ENCODE measurements around the gene MUCL3. TPM values are rescaled to one million over a fixed set of nuclear protein-coding genes. Genes with fewer than 3 reads are reported as not detected.

Gene MUCL3
- total RNA-seq, 1 donor from 2014 or later: not detected

DNA sequence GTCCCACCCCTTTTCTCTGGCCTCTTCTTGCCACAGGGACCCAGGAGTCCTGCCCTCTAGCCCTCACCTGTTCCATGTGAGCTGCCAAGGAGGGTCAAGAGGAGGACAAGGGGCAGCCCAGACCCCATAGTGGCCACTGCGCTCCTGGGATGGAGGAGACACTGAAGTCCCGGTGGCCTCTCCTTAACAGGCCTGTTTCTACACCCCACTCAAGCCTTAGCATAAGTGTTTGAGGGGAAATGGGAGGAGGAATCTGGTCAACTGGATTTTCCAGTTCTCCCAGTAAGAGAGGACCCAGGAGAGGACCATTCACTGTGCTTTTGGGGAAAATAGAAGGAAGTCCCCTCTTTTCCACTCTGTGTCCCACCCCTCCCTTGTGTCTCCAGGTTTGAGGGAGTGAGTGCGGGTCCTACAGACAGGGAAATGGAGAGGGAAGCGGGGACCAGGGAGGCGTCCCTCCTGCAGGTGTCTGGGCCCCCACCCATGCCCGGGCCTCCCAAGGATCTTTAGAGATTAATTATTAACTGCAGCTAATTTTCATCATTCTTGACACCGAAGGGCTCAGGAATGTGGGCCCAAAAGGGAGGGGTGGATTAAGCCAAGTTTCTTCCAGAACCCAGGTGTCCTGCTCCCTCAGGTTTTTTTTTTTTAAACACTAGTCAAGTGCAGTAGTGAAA, 8.7 kb upstream of the MUCL3 start, which contains the start of gene SFTA2:
Gene SFTA2, minus strand, starts transcription at position 202 of the 677 bp plus-strand sequence. Its CDS starts 74 bp downstream, at position 128.
- intact Hi-C loops (cut with micrococcal nuclease): no loop called here
- ATAC-seq: no peak
- DNase-seq: no peak

- intact Hi-C loops (cut with micrococcal nuclease): no loop called here
- ATAC-seq (no peak), DNase-seq (no peak)
Observed at GRCh38 chr6:30932665-30933365, 8.0 kb upstream of the MUCL3 start.

DNA sequence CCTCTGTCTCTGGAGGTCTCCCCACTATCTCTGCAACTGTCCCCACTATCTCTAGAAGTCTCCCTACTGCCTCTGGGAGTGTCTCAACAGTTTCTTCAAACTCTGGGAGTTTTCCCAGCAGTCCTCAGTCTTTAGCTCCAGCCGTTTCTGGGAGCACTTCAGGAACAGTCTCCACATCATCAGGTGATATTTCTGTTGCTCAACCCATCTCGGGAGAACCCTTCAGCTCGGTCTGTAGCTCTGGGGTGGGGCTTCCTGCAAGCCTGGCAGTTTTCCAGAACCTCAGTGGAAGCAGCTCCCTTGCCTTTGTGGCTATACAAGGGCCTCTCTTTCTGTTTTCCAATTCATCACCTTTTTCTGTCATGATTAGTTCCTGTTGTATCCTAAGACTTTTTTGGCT, 5.8 kb upstream of the MUCL3 start:
- ATAC-seq (no peak), DNase-seq (no peak)
- intact Hi-C loops (cut with micrococcal nuclease): no loop called here

DNA sequence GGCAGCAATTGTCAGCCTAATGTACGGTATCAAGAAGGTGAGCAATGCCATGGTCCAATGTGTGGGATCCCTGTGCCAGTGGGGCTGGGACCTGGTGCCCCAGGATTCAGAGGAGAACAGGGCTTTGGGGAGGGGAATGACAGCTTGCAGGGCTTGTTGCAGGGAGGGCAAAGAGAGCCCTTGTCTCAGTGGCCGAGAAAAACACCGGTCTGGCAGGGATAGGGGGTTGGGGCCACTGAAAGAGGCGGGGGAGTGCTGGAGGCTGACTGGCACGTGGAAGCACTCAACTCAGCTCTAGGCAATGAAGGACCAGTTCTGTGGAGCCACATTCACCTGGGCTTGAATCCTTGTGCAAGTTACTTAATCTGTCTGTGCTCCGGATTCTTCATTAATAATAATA, 3.5 kb upstream of the MUCL3 start:
- no peak for ATAC-seq
- DNase-seq: no peak
- intact Hi-C loops (cut with micrococcal nuclease): no loop called here

DNA sequence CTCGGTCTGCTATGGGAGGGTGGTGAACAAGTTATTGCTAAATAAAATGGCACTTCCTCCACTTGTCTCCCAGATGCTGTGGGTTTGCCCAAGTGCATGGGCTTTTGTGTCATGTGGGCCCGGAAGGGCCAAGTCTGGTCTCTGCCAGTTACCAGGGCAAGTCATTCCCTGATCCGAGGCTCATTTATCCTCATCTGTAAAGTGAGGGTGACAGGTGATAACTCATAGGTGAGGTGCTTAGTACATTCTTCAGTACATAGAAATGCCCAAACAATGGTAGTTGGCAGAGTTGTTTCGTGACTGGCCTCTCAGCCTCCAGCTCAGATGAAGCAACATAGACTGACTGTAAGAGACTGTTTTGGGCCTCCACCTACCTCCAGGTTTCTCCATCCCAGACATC, 2.0 kb upstream of the MUCL3 start:
- DNase-seq (no peak), ATAC-seq (no peak)
- intact Hi-C loops (cut with micrococcal nuclease): no loop called here

DNA sequence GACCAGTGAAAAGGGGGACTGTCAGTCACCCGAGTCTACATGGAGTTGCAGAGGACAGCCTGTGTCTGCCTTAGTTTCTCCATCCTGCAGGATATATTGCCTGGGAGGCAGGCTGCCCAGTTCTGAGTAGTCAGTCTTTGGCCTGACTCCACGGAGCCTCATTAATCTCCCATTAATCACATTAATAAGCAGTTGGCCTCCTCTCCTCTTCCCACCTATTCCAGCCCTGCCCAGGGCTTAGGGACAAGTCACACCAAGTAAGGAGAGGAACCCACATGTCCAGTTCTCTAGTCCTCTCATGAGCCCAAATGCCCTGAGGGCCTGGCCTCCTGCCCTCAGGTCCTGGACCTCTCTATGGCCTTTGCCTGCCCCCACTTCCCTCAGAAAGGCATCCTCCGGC, 1.3 kb upstream of the MUCL3 start:
- intact Hi-C loops (cut with micrococcal nuclease): no loop called here
- DNase-seq (no peak), ATAC-seq (no peak)

- peak; percentile 74 for DNase-seq
- ATAC-seq: peak; percentile 88
- intact Hi-C loops (cut with micrococcal nuclease): no loop called here
Observed at GRCh38 chr6:30942338-30943060, 1.7 kb downstream of the MUCL3 start.

DNA sequence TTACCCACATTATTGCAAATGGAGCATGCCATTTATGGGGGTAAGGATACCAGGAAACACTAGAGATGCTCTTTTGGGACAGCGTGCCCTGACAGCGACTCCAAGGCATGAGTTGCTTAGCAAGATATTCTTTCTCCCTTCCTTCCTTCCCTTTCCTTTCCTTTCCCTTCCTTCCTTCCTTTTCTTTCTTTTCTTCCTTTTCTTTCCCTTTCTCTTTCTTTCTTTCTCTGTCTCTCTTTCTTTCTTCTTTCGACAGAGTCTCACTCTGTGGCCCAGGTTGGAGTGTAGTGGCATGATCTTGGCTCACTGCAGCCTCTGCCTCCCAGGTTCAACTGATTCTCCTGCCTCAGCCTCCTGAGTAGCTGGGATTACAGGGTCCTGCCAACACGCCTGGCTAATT, 3.3 kb downstream of the MUCL3 start:
- DNase-seq: no peak
- no peak for ATAC-seq
- intact Hi-C loops (cut with micrococcal nuclease): no loop called here

DNA sequence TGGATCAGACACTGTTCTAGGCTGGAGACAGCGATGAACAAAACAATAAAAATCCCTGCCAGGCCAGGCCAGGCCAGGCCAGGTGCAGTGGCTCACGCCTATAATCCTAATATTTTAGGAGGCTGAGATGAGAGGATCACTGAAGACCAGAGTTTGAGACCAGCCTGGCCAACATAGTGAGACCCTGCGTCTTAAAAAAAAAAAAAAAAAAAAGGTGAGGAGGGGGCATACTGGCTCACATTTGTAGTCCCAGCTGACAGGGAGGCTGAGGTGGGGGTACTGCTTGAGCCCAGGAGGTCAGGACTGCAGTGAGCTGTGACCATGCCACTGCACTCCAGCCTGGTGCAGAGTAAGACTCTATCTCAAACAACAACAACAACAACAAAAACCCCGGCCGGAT, 4.5 kb downstream of the MUCL3 start:
- no peak for ATAC-seq
- intact Hi-C loops (cut with micrococcal nuclease): no loop called here
- no peak for DNase-seq

DNA sequence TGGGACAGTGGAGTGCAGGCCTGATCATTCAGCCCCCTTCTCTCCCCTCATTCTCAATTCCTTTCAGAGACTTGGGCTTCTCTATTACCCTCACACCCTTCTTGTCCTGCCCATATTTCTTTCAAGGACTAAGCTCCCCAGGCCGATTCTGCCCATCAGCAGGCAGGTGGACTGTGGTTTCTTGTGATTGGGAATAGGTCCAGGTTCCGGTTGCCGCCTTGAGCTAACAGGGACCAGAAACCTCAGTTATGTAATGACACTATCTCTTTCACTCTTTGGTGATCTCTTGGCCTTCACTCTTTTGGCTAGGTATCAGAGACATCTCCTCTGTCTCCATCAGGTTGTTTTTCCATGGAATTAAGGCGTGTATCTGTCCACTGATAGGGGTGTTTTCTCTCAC, 6.5 kb downstream of the MUCL3 start:
- DNase-seq (no peak), ATAC-seq (no peak)
- intact Hi-C loops (cut with micrococcal nuclease): no loop called here

DNA sequence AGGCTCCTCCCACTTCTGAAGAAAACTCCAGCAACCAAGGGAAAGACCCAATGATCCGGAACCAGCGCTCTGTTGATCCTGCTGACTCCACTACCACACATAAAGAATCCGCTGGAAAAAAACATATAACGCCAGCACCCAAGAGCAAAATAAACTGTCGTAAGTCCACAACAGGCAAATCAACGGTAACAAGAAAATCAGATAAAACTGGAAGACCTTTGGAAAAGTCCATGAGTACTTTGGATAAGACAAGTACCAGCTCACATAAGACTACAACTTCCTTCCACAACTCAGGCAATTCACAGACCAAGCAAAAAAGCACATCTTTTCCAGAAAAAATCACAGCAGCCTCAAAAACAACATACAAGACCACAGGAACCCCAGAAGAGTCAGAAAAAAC, 8.0 kb downstream of the MUCL3 start:
- intact Hi-C loops (cut with micrococcal nuclease): no loop called here
- DNase-seq: no peak
- ATAC-seq: no peak

DNA sequence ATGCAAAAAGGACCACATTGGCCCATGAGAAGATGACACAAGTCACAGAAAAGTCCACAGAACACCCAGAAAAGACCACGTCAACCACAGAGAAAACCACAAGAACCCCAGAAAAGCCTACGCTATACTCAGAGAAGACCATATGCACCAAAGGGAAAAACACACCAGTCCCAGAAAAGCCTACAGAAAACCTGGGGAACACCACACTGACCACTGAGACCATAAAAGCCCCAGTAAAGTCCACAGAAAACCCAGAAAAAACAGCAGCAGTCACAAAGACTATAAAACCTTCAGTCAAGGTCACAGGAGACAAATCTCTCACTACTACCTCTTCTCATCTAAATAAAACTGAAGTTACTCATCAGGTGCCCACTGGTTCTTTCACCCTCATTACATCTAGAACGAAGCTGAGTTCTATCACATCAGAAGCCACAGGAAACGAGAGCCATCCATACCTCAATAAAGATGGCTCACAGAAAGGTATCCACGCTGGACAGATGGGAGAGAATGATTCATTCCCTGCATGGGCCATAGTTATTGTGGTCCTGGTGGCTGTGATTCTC, 11.2 kb downstream of the MUCL3 start:
- ATAC-seq (no peak), DNase-seq (no peak)
- intact Hi-C loops (cut with micrococcal nuclease): no loop called here

GRCh38 chr6:30954631-30955366, 14.0 kb downstream of the MUCL3 start:
- intact Hi-C loops (cut with micrococcal nuclease): no loop called here
- no peak for DNase-seq
- no peak for ATAC-seq

DNA sequence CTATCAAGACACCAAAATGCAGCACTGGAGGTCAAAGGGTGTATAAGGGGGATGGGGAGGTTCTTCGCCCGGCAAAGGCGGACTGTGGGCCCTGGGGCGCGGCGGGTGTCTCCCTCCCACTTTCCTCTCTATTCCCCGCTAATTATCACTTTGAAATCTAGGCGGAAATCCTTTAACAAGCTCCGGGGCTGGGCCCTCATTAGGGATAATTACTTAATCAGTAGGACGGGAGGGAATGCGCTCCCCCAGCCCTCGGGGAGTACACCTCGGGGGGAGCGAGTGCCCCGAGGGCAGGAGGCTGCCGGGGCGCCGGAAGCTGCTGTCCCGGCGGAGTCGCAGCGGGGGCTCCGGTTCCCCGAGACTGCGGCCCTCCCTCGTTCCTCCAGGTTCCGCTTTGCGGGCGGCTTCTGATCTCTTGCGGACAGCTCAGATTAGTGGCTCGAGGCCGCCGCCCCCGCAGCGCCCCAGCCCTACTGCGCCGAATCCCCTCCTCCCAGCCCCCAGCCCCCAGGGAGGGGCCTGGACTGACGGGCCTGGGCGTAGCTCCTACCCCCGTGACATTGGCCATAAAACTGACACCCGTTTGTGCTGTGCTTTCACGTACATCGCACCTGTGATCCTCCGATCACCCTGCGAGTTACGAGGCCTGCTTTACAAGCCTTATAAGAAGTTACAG, 14.7 kb downstream of the MUCL3 start:
- intact Hi-C loops (cut with micrococcal nuclease): no loop called here
- peak; percentile 81 for DNase-seq
- peak; percentile 90 for ATAC-seq

DNA sequence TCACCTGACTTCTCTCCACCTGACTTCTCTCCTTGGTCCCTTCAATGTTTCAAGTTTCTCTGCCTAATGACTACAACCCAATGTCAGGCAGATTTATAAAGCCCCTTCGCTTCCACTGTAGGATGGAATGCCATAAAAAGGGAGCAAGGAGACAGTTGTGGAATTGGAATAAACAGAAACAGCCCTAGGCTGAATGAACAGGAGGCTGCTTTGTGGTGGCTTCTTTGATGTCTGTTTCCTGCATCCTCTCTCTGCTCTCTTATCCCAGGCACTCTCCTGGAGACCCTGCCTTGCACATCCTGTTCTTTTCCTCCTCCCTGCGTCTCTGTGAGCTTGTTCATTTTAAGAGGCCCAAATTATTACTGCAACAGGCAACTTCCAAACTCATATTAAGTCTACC, 16.9 kb downstream of the MUCL3 start:
- intact Hi-C loops (cut with micrococcal nuclease): no loop called here
- ATAC-seq (no peak), DNase-seq (no peak)

GRCh38 chr6:30960907-30961673, 20.3 kb downstream of the MUCL3 start:
- intact Hi-C loops (cut with micrococcal nuclease): no loop called here
- ATAC-seq: no peak
- DNase-seq: no peak

DNA sequence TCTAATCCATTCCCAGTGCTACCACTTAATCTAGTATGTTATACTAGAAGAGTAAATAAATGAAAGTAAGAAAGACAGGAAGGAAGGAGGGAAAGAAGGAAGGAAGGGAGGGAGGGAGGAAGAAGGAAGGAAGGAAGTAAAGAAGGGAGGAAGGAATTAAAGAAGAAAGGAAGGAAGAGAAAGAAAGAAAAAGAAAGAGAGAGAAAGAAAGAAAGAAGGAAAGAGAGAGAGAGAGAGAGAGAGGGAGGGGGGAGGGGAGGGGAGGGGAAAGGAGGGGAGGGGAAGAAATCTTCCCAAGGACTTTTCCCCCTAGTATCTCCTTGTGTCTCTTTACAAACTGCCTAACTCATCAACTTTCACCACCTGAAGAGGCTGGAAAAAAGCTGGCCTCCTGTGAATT, 21.9 kb downstream of the MUCL3 start:
- intact Hi-C loops (cut with micrococcal nuclease): no loop called here
- ATAC-seq: no peak

GRCh38 chr6:30963641-30964040, 22.9 kb downstream of the MUCL3 start:
- intact Hi-C loops (cut with micrococcal nuclease): no loop called here
- ATAC-seq (no peak), DNase-seq (no peak)

More for the DNA sequence above, 21.9 kb downstream of the MUCL3 start:
- no peak for DNase-seq
